ENCODE results near the gene DOCK11.

DNA sequence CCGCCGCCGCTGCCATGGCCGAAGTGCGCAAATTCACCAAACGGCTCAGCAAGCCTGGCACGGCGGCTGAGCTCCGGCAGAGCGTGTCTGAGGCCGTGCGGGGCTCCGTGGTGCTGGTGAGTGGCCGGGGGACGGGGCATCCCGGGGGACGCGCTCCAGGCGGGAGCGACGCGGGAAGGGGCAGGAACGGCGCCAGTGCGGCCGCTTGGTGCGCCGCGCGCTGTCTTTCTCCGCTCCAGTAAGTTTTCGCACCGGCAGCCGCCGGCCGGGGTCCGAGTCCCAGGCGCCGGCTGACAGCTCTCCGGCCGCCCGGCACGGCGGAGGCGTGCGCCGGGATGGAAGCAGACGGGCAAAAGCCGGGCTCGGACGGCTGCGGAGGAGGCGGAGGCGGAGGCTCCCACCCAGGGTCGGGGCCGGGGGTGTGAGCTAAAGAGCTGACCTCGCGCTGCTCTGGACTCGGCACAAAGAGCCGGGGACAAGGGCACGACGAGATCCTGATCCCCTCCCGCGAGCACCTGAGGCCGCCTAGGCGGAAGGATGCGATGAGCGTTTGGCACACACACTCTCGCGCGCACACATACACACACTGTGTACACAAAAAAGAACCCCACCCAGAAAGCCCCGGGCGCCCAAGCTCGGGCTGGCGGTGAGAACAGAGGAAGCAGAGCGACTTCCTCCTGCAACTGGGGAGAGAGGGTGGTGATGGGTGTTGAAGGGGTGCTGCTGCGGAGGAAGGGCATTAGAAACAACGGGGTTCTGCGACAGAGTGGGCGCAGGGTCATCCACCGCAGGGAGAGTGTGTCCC lies 545 bp downstream of the DOCK11 start:
- TF ChIP-seq EZH2 (IDR thresholded peaks at IDR 0.05) (no peak), POLR2AphosphoS5 (IDR thresholded peaks at IDR 0.05; ENCODE audit: borderline replicate concordance, low read depth, low read length) (no peak)
